Fibroblast of skin of right biceps (primary cell): ENCODE measurements around the gene TRIM62.

ENCODE experiments used
- DNase-seq: peaks from one replicate; pipeline ENCODE4 v3.0.0-alpha.2; 2013

TRIM62 gene

GRCh38 chr1:33096363-33097005 lies 85.4 kb downstream of the TRIM62 start:
- DNase-seq: no peak
